Activated CD8-positive, alpha-beta T cell treated with anti-CD3 and anti-CD28 coated beads for 36 hours (primary cell): ENCODE data around the gene IFNGR1. TPM values are rescaled to one million over a fixed set of nuclear protein-coding genes. Genes with fewer than 3 reads are reported as not detected.

ENCODE experiments used
- ATAC-seq: fragments of 200-7000 bp; cut with Tn5 transposase; one replicate; pipeline ENCODE4 v1.10.0; 2021; ENCODE audit warnings: mild to moderate bottlenecking, moderate library complexity
- CTCF ChIA-PET: fragments of 350-600 bp; sonication (Branson Sonifier 250); formaldehyde crosslinking; loops from one replicate; lab custom pipeline; 2021; ENCODE audit warnings: antibody characterized with exemption; lab: Charles Lee
- POLR2A ChIA-PET: fragments of 350-600 bp; sonication (Branson Sonifier 250); formaldehyde crosslinking; loops from one replicate; lab custom pipeline; 2021; ENCODE audit warnings: antibody characterized with exemption; lab: Charles Lee
- DNase-seq: peaks from one replicate; pipeline ENCODE4 v3.0.0-alpha.2; 2020
- H3K27ac Mint-ChIP-seq: one replicate; pipeline ENCODE4 v1.8.0; 2021; ENCODE audit warnings: mild to moderate bottlenecking, mixed read lengths
- H3K27me3 Mint-ChIP-seq: one replicate; pipeline ENCODE4 v1.8.0; 2021; ENCODE audit warnings: mixed read lengths
- H3K36me3 Mint-ChIP-seq: one replicate; pipeline ENCODE4 v1.8.0; 2021; ENCODE audit warnings: low read depth, mixed read lengths
- H3K4me1 Mint-ChIP-seq: one replicate; pipeline ENCODE4 v1.8.0; 2021; ENCODE audit warnings: low read depth, mixed read lengths
- H3K4me3 Mint-ChIP-seq: one replicate; pipeline ENCODE4 v1.8.0; 2021; ENCODE audit warnings: mild to moderate bottlenecking, moderate library complexity, mixed read lengths
- H3K9me3 Mint-ChIP-seq: one replicate; pipeline ENCODE4 v1.8.0; 2021; ENCODE audit warnings: mixed read lengths
- CTCF ChIP-seq: fragments of 200-600 bp; IDR thresholded peaks from one replicate; pipeline ENCODE4 v1.8.0; 2022; ENCODE audit warnings: antibody characterized with exemption, mild to moderate bottlenecking
- intact Hi-C: fragments of 100-400 bp; cut with micrococcal nuclease; formaldehyde crosslinking; loops from one replicate; pipeline ENCODE4 v1.10.0; 2022
- total RNA-seq, 2 experiments: library from RNA; stranded (reverse); gene quantifications; one replicate each; pipeline ENCODE4 v1.2.3, GENCODE V29; 2021

The IFNGR1 gene
- total RNA-seq, 2 experiments from 2014 or later = 25.6 to 26.8 TPM

- no peaks in the 10 kb centered on the region for H3K9me3 Mint-ChIP-seq
- H3K27me3 Mint-ChIP-seq = no peaks in the 10 kb centered on the region
- ChIA-PET CTCF (interaction anchor here (1.3 kb wide), 1 partner anchor 143 kb away, joined by 3 read pairs; no protein-coding TSS in a partner anchor), POLR2A (no interaction called here)
- no peak for ATAC-seq
- peaks cover 20% of the 10 kb centered on the region for H3K4me1 Mint-ChIP-seq
- no peak for DNase-seq
- intact Hi-C loops = no loop called here
- no peak overlapping the region for H3K27ac Mint-ChIP-seq
- TF ChIP-seq CTCF = no peak
- no peak overlapping the region for H3K4me3 Mint-ChIP-seq
- H3K36me3 Mint-ChIP-seq = no peaks in the 10 kb centered on the region
Observed at GRCh38 chr6:137170266-137171052, 48.7 kb downstream of the IFNGR1 start.

GRCh38 chr6:137167702-137168377, 51.3 kb downstream of the IFNGR1 start:
- no peak overlapping the region for H3K27ac Mint-ChIP-seq
- H3K27me3 Mint-ChIP-seq = peaks cover 6% of the 10 kb centered on the region
- H3K36me3 Mint-ChIP-seq = peaks cover 5% of the 10 kb centered on the region
- POLR2A ChIA-PET = no interaction called here
- DNase-seq (peak; percentile 39), ATAC-seq (peak; percentile 32)
- intact Hi-C loops = no loop called here
- no peak for TF ChIP-seq CTCF
- H3K4me3 Mint-ChIP-seq = no peak overlapping the region
- H3K4me1 Mint-ChIP-seq = peaks cover 28% of the 10 kb centered on the region
- CTCF ChIA-PET = interaction anchor here (0.6 to 1.6 kb wide), 2 partner anchors 147 to 530 kb away, joined by 3 to 4 read pairs; no protein-coding TSS in a partner anchor
- peaks cover 15% of the 10 kb centered on the region for H3K9me3 Mint-ChIP-seq

- no peak overlapping the region for H3K27ac Mint-ChIP-seq
Observed at GRCh38 chr6:137166247-137167098, 52.7 kb downstream of the IFNGR1 start.

More at GRCh38 chr6:137166247-137167098, 52.7 kb downstream of the IFNGR1 start:
- no peak for TF ChIP-seq CTCF
- H3K4me3 Mint-ChIP-seq = no peak overlapping the region
- peaks cover 22% of the 10 kb centered on the region for H3K4me1 Mint-ChIP-seq
- ATAC-seq (no peak), DNase-seq (no peak)
- POLR2A ChIA-PET = no interaction called here
- intact Hi-C loops = no loop called here
- peaks cover 15% of the 10 kb centered on the region for H3K9me3 Mint-ChIP-seq
- H3K36me3 Mint-ChIP-seq = peaks cover 5% of the 10 kb centered on the region
- CTCF ChIA-PET = interaction anchor here (1.3 to 2.9 kb wide), 3 partner anchors 11 to 148 kb away, joined by 4 to 28 read pairs (median 4); no protein-coding TSS in a partner anchor
- peaks cover 11% of the 10 kb centered on the region for H3K27me3 Mint-ChIP-seq
